Fibroblast of pulmonary artery (primary cell): ENCODE measurements around the gene HDX.

Experiments used
- DNase-seq: peaks from one replicate; pipeline ENCODE4 v3.0.0-alpha.2; 2010; ENCODE audit warnings: low read depth
- H3K4me3 ChIP-seq: replicated peaks from 2 replicates; pipeline ENCODE4 v1.5.1; 2011; ENCODE audit warnings: low read depth, mild to moderate bottlenecking, control low read depth, low read length, moderate library complexity
- CTCF ChIP-seq: IDR thresholded peaks from 2 replicates; pipeline ENCODE4 v1.5.1; 2011; ENCODE audit warnings: mild to moderate bottlenecking, control low read depth, low read length, inconsistent platforms; ENCODE audit errors: missing control alignments

The HDX gene

GRCh38 chrX:84339507-84340364 lies 162.5 kb downstream of the HDX start:
- TF ChIP-seq CTCF: peak; percentile 52
- DNase-seq: peak; percentile 34
- no peak overlapping the region for H3K4me3 ChIP-seq

GRCh38 chrX:84336646-84337045 lies 165.6 kb downstream of the HDX start:
- H3K4me3 ChIP-seq: no peak overlapping the region
- DNase-seq: peak; percentile 9

GRCh38 chrX:84335121-84335520 lies 167.1 kb downstream of the HDX start:
- no peak for TF ChIP-seq CTCF
- no peak for DNase-seq
- H3K4me3 ChIP-seq: no peak overlapping the region

More at GRCh38 chrX:84336646-84337045, 165.6 kb downstream of the HDX start:
- TF ChIP-seq CTCF: no peak

- TF ChIP-seq CTCF: no peak
- DNase-seq: no peak
These were observed 180.0 kb downstream of the HDX start for GRCh38 chrX:84322083-84322827.

GRCh38 chrX:84320614-84321013 lies 181.6 kb downstream of the HDX start:
- H3K4me3 ChIP-seq: no peak overlapping the region
- no peak for DNase-seq
- no peak for TF ChIP-seq CTCF

More at GRCh38 chrX:84322083-84322827, 180.0 kb downstream of the HDX start:
- no peak overlapping the region for H3K4me3 ChIP-seq

- no peak overlapping the region for H3K4me3 ChIP-seq
- DNase-seq: no peak
- TF ChIP-seq CTCF: no peak
These were observed 182.2 kb downstream of the HDX start for GRCh38 chrX:84320023-84320422.
